Measurements from ENCODE around the gene SLC6A8.
"Not testable (repeated sequence)": the region's sequence is repeated elsewhere in the genome, so short reads cannot be mapped to it uniquely, and the experiment has no call there.

Gene SLC6A8

GRCh38 chrX:153693216-153694086 lies 5.7 kb downstream of the SLC6A8 start:
- ATAC-seq = no peak
- no peak for DNase-seq

GRCh38 chrX:153694256-153694655 lies 6.5 kb downstream of the SLC6A8 start:
- not testable (repeated sequence) for DNase-seq, ATAC-seq

- DNase-seq (no peak), ATAC-seq (no peak)
Observed at GRCh38 chrX:153694687-153695270, 7.1 kb downstream of the SLC6A8 start.

GRCh38 chrX:153696100-153696499 lies 8.4 kb downstream of the SLC6A8 start:
- no peak for ATAC-seq

GRCh38 chrX:153696538-153696937 lies 8.8 kb downstream of the SLC6A8 start:
- ATAC-seq, DNase-seq: not testable (repeated sequence)

More at GRCh38 chrX:153696100-153696499, 8.4 kb downstream of the SLC6A8 start:
- no peak for DNase-seq

GRCh38 chrX:153696986-153697722 lies 9.4 kb downstream of the SLC6A8 start:
- DNase-seq, ATAC-seq: not testable (repeated sequence)

- DNase-seq = no peak
- no peak for ATAC-seq
Observed at GRCh38 chrX:153697924-153698865, 10.5 kb downstream of the SLC6A8 start.

- ATAC-seq, DNase-seq: not testable (repeated sequence)
Observed at GRCh38 chrX:153699210-153699783, 11.6 kb downstream of the SLC6A8 start.

GRCh38 chrX:153699784-153700371 lies 12.2 kb downstream of the SLC6A8 start:
- not testable (repeated sequence) for ATAC-seq, DNase-seq

GRCh38 chrX:153700376-153700945 lies 12.7 kb downstream of the SLC6A8 start:
- ATAC-seq (no peak), DNase-seq (no peak)

- no peak for DNase-seq
- ATAC-seq = no peak
Observed at GRCh38 chrX:153700967-153701366, 13.2 kb downstream of the SLC6A8 start.

GRCh38 chrX:153701706-153702105 lies 14.0 kb downstream of the SLC6A8 start:
- DNase-seq = no peak
- no peak for ATAC-seq

GRCh38 chrX:153702336-153703035 lies 14.8 kb downstream of the SLC6A8 start:
- ATAC-seq = no peak
- DNase-seq = no peak

GRCh38 chrX:153703036-153703370 lies 15.3 kb downstream of the SLC6A8 start:
- no peak for DNase-seq
- ATAC-seq = no peak

- DNase-seq (no peak), ATAC-seq (no peak)
Observed at GRCh38 chrX:153704021-153704526, 16.3 kb downstream of the SLC6A8 start.

GRCh38 chrX:153704631-153705402 lies 17.1 kb downstream of the SLC6A8 start:
- DNase-seq, ATAC-seq: not testable (repeated sequence)

- not testable (repeated sequence) for ATAC-seq, DNase-seq
Observed at GRCh38 chrX:153705403-153706060, 17.8 kb downstream of the SLC6A8 start.

GRCh38 chrX:153706799-153707198 lies 19.1 kb downstream of the SLC6A8 start:
- no peak for ATAC-seq
- no peak for DNase-seq

Data from stimulated activated naive CD8-positive, alpha-beta T cell treated with anti-CD3 and anti-CD28 coated beads, Interleukin-15, Interleukin-2, amounts not matched to agents 100 U/mL and 50 U/mL, for 24 hours (primary cell).